ENCODE results near the gene THAP5. TPM values are rescaled to one million over a fixed set of nuclear protein-coding genes. Genes with fewer than 3 reads are reported as not detected.

THAP5 gene
- polyA plus RNA-seq (ENCODE audit: insufficient read length in 3 of 3), result 10 to 100 TPM; 34.4 to 41.4 (median 37.9) TPM

GRCh38 chr7:108569381-108570145 is at the start of gene THAP5, which contains the start of gene DNAJB9:
Gene THAP5, minus strand, starts transcription at chr7:108569706. Its CDS starts 137 bp downstream, at chr7:108569569.
Gene DNAJB9, plus strand, starts transcription at chr7:108569874. Its CDS starts 1,853 bp downstream, at chr7:108571727.
- peak; percentile 95 to 98 (median 98) for DNase-seq (ENCODE audit: low read depth in 3 of 3, low spot score in 2 of 3)

DNA sequence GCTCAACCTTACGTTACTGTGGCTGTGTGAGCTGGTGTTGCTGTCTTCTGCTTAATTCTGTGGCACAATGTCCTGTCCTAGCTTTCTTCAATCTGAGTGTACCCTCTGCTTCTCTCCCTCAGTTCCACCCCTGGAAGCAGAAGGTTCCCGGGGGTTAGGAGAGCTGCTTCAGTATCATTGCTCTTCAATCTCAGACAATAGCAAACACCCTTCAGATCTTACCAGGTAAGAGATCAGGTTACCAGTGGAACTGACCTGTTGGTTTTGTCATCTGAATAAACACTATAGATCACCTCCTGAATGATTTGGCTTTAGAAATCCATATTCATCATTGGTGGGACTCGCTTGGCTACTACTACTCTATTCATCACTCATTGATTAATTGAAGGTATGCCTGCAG is 48.5 kb upstream of the THAP5 start:
- no peak for DNase-seq (ENCODE audit: low read depth in 3 of 3, low spot score in 2 of 3)

DNA sequence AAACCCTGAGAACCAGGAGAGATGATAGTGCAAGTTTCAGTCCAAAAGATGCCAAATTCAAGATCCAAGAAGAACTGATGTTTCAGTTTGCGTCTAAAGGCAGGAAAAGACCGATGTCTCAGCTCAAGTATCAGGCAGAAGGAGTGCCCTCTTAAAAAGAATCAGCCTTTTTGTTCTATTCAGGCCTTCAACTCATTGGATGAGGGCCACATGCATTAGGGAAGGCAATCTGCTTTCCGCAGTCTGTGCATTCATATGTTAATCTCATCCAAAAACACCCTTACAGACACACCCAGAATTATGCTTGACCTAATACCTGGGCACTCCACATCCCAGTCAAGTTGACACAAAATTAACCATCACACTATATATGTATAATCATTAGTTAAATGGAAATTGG is 45.4 kb upstream of the THAP5 start:
- DNase-seq (ENCODE audit: low read depth in 3 of 3, low spot score in 2 of 3), result no peak

DNA sequence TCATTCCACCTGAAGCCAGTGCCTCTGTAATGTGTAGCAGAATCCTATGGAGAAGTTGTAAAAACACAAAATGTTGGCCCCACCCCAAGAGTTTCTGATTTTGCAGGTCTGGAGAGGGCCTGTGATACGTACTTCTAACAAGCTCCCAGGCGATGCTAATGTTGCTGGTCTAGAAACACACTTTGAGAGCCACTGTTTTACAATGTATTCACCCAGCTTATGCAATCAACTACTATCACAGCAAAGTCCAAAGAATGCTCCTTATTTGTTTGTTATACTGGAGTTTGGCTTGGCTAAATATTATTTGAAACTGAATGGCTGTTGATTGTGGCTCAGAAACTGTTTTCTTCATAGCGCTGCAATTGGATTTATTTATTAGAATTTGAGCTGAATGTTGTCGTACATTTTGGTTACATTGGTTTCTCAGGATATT is 44.5 kb upstream of the THAP5 start:
- DNase-seq (ENCODE audit: low read depth in 3 of 3, low spot score in 2 of 3), result no peak

DNA sequence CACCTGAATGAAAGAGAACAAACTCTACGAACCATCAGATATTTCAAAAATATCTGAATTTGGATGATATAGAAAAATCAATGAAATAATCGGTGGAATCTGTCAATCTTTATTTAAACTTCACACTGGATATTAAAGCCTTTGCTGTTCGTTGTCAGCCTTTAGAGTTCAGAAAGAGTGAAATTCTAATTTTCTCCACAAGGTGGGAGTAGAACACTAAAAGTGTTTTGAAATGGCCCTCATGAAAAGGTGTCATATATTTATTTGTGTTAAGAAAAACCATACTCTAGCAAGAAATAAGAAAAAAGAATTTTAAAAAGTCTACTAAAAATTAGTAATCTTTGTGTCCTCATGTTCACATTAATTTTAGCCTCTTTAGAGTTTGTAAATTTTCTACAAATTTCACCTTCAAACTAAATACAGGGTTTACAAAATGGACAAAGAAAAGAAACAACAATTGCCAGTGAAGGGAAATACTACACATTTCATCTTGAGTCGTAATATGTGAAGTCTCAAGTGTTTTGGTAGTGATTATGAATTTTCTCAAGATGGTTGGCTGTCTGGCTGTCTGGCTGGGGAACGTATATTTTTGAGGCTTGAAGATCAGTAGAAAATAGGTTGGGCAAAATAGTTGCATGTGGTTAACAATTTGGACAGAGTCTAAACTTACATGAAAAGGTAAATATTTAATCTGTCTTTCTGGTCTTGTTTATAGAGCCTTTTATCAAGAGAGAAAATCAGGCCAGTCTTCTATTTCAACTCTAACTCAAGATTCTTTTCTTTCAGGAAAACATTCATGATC is 43.8 kb upstream of the THAP5 start:
- peak in 2 of 3 donors; percentile 44 to 45 for DNase-seq (ENCODE audit: low read depth in 3 of 3, low spot score in 2 of 3)

DNA sequence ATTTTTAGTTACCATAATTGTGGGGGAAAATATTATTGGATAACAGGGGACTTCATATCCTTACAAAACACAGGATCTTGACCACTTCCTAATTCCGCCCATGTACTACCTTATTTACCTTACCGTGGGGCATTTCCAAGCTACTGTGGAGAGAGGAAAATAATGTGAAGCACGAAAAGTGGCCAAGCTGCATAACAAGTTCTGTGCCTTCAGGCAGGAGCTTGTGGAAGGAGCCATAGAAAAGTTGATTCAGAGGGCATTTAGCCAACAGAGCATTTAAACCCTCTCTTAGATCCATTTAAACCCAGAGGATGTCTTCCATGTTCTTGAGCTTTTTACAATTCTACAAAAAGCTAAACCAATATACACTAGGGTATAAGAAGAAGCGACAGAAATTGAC is 41.8 kb upstream of the THAP5 start:
- DNase-seq (ENCODE audit: low read depth in 3 of 3, low spot score in 2 of 3), result no peak

DNA sequence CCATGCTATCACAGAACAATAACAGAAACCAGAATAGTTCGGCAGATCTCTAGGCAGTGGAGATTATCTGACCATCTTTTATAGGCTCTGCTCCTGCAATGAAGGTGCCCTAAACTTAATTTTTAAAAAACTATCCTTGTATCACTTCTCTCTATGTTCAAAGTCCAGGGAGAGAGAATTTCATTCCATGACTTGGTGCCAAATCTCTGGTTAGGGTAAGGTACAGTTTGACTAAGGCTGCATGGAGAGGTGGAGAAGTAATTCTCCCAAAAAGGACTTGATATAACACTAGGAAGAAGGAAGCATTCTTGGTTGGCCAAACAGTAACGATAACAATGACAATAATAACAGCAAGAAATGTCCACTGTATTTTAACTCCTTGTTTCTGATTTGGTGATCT is 40.1 kb upstream of the THAP5 start:
- DNase-seq (ENCODE audit: low read depth in 3 of 3, low spot score in 2 of 3), result no peak

DNA sequence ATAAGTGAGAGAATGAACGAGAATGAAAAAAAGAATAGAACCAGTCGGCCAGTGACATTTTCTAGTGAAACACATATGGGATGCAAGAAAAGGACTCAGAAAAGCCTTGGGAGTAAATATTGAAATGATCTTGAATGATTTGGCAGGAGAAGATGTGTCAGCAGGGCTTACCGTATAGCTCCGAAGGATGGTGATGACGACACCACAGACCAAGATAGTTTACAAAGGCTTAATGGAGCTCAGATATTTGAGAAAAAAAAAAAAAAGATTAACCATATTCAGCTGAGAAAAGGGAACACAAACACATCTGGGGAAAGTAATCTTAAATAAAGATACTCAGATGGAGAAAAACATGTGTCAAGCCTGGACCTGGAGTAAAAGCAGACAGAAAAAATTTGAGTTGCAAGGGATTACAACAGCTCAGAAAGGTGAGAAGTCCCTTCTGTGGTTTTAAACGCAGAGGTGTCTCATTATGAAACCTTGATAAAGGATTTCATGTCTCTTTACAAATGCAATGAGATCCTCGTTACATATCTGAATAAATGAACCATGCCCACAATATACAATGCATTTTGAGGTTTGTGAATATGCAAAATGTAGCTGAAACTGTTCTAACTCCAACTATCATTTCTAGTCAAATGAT is 36.2 kb upstream of the THAP5 start:
- DNase-seq (ENCODE audit: low read depth in 3 of 3, low spot score in 2 of 3), result no peak

DNA sequence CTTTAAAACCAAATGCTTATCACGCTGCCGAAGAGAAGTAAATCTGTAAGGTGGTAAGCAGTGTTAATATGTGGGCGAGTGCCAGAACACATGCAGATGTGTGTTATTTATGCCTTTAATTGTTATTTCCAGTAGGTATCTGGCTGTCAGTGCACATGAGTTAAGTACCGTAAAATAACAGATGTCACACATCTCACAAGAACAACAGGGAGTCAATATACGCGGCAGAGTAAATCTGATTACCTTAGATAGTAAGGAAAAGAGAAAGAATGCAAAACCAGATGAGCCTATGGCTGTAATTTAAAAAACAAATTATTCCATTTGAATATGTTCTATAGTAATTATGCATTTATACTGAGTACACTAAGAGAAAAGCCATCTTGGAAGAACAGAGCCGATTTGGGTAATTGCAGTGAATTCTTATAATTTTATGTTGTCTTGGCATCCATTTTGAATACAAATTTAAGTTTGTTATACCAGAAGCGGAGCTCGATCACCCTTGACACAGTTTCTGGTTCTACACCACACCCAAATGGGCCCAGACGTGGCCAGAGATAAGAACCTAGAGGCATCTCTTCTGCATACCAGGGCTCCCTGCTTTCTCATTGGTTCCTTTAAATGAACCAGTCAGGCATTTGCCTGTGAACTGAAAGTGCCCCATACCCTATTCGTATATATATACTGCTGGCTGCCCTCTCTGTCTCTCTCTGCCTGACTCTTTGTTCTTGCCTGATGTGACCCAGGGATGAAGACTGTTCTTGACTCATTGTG is 35.0 kb upstream of the THAP5 start:
- DNase-seq (ENCODE audit: low read depth in 3 of 3, low spot score in 2 of 3), result no peak

GRCh38 chr7:108603656-108604306 is 34.3 kb upstream of the THAP5 start:
- DNase-seq (ENCODE audit: low read depth in 3 of 3, low spot score in 2 of 3), result no peak

DNA sequence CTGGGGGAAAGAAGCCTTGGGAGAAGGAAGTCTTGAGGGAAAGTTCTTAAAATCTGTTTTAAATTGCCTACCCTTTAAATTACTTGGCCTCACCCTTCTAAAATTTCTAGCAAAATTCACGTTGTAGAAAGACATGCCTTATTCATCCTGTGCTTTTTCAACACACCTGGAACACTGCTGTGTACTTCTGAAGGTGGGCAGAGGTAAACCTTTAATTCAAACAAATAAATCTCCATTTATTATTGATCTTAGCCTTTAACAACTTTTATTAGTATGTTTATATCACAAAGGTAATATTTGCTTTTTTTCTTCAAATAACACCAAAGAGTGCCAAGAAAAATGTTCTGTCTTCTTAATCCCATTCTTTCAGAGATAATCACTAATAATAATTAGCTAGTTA is 30.9 kb upstream of the THAP5 start:
- no peak for DNase-seq (ENCODE audit: low read depth in 3 of 3, low spot score in 2 of 3)

DNA sequence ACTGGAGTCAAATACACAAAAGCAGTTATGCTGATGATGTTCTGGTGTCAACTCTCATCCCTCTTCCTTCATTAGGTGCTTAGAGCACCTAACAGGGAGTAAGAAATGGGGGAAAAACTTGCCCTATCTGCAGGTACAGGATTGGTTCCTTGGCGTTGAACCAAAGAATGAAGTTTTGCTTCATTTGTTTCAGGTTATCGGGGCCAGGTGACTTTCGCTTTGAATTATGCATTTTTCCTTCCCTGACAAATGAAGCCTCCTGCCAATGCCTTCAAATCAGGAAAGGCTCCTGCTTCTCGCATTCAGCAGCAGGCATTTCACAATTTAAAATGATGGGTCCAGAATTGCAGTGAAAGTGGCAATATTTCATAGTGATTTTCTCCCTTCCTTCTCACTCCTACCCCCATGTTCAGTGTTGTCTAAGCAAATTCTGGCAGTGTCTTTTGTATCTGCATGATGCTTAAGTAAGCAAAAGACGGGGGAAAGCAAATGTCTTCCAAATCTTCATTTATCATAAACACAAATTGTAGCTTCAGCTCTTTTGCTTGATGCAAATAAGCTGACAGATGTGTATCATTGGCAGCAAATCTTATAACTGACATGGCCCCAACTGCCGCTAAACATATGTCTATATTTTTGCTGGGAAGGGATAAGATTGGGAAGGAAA is 29.5 kb upstream of the THAP5 start:
- DNase-seq (ENCODE audit: low read depth in 3 of 3, low spot score in 2 of 3), result no peak

DNA sequence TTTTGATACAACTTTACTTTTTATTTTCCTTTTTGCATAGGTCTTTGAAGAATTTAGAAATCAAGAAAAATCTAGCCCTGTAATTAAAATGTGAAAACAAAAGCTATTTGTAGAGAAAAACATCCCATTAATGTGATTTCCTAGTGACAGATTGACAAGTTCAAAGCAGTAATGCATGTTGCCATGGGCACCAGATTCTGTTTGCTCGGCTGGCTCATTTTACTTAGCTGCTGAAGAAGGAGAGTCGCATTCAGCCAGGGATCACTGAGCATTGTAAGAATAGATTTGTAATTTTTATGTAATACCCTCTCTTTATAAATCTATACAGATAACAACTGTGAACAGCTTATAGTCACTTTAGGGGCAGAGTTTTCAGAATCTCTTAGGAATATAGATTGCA is 28.6 kb upstream of the THAP5 start:
- no peak for DNase-seq (ENCODE audit: low read depth in 3 of 3, low spot score in 2 of 3)

GRCh38 chr7:108596560-108596959 is 27.1 kb upstream of the THAP5 start:
- DNase-seq (ENCODE audit: low read depth in 3 of 3, low spot score in 2 of 3), result no peak

DNA sequence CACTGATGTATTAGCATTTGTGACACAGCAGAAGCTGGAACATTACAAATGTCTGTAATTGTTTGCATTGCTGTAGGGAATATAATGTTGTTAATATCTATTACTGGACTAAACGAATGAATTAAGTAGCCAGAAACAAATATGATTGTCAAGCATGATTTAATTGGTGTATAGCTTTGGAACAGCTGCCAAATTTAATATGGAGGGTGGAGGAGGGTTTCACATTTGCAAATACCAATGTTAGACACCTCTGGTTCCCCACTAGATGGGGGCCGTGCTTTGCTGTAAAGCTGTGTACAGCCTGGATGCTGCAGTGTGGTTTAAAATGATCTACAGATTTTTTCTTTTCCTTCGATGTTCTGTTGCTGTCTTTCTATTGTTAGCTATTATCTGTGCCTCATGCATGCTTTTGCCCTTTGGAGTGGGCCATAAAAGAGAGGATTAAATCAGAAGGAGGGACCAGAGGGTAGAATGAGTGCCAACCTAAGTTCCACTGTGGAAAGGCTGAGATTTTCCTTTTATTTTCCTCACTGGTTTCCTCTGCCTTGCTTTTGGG is 23.2 kb upstream of the THAP5 start:
- no peak for DNase-seq (ENCODE audit: low read depth in 3 of 3, low spot score in 2 of 3)

DNA sequence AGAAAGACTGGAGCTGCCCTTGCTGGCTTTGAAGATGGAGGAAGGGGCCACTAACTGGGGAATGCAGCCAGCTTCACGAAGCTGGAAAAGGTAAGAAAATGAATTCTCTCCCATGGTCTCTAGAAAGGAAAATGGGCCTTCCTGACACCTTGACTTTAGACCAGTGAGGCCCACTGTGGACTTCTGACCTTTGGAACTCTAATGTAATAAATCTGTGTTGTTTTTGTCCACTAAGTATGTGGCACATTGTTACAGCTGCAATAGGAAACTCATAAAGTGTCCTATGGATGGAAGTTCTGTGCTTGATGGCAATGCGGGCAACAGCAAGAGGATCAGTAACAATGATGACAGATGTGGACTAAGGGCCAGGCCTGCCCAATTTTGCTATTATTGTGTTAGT is 21.1 kb upstream of the THAP5 start:
- no peak for DNase-seq (ENCODE audit: low read depth in 3 of 3, low spot score in 2 of 3)

GRCh38 chr7:108589874-108590273 is 20.4 kb upstream of the THAP5 start:
- DNase-seq (ENCODE audit: low read depth in 3 of 3, low spot score in 2 of 3), result no peak

- DNase-seq (ENCODE audit: low read depth in 3 of 3, low spot score in 2 of 3), result no peak
Measured at GRCh38 chr7:108589199-108589598, 19.7 kb upstream of the THAP5 start.

DNA sequence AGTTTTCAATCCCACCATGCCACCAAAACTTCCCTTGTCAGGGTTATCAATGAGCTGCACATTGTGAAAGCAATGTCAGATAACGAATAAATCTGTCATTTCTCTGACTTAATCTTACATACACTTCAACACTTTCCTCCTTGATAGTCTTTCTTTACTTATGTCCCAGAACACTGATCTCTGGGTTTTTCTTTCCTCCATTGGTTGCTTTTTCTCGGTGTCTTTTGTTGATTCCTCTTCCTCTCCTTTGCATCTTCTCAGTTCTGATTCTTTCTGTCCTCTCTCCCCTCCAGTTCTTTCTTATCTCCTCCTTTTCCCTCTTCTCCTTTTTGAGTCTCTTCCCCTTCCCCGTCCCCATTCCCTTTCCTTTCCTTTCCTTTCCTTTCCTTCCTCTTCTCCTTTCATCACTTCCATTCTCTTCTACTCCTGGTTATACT is 16.8 kb upstream of the THAP5 start:
- DNase-seq (ENCODE audit: low read depth in 3 of 3, low spot score in 2 of 3), result no peak

All from right renal cortex interstitium (tissue), 3 donors.